NT2/D1 (cell line): ENCODE results near the gene MUC4.
"Not testable (repeated sequence)": the region's sequence is repeated elsewhere in the genome, so short reads cannot be mapped to it uniquely, and the experiment has no call there.

Experiments
- DNase-seq: peaks from one replicate; pipeline ENCODE4 v3.0.0-alpha.2; 2011; ENCODE audit warnings: low read depth, low spot score
- H3K27me3 ChIP-seq: 2 replicates; pipeline ENCODE4 v1.6.0; 2011; ENCODE audit warnings: mild to moderate bottlenecking; ENCODE audit not compliant: insufficient read length, insufficient read depth
- H3K36me3 ChIP-seq: 2 replicates; pipeline ENCODE4 v1.6.1; 2011; ENCODE audit warnings: mild to moderate bottlenecking, low read length, mixed read lengths; ENCODE audit not compliant: insufficient read depth, insufficient read length
- H3K4me1 ChIP-seq: 2 replicates; pipeline ENCODE4 v1.5.1; 2011; ENCODE audit not compliant: insufficient read depth, insufficient read length
- H3K4me3 ChIP-seq: 2 replicates; pipeline ENCODE4 v1.5.1; 2011; ENCODE audit warnings: low read depth; ENCODE audit not compliant: insufficient read length
- H3K9ac ChIP-seq: 2 replicates; pipeline ENCODE4 v1.6.0; 2011; ENCODE audit warnings: low read depth; ENCODE audit not compliant: insufficient read length
- H3K9me3 ChIP-seq: 2 replicates; pipeline ENCODE4 v1.5.1; 2011; ENCODE audit warnings: mild to moderate bottlenecking, low read length; ENCODE audit not compliant: insufficient read depth
- SUZ12 ChIP-seq: IDR thresholded peaks from 2 replicates; pipeline ENCODE4 v1.6.1; 2011; ENCODE audit not compliant: insufficient read length, insufficient read depth; ENCODE audit errors: extremely low read depth
- YY1 ChIP-seq: IDR thresholded peaks from 2 replicates; pipeline ENCODE4 v1.6.1; 2011; ENCODE audit not compliant: insufficient read length, insufficient read depth
- ZNF274 ChIP-seq: IDR thresholded peaks from 2 replicates; pipeline ENCODE4 v1.6.1; 2011; ENCODE audit warnings: mild to moderate bottlenecking, low read depth, low read length

Gene MUC4

GRCh38 chr3:195729476-195730251, 82.1 kb downstream of the MUC4 start:
- TF ChIP-seq ZNF274 (no peak), YY1 (no peak), SUZ12 (no peak)
- Histone ChIP-seq H3K9me3 (no peaks in the 10 kb centered on the region), H3K4me3 (no peak overlapping the region), H3K9ac (no peak overlapping the region), H3K4me1 (peaks cover 3% of the 10 kb centered on the region), H3K27me3 (peaks cover 2% of the 10 kb centered on the region), H3K36me3 (no peaks in the 10 kb centered on the region)
- no peak for DNase-seq

- not testable (repeated sequence) for H3K4me1 ChIP-seq, H3K27me3 ChIP-seq, DNase-seq, H3K9ac ChIP-seq, H3K4me3 ChIP-seq, H3K36me3 ChIP-seq, H3K9me3 ChIP-seq
These were observed 82.9 kb downstream of the MUC4 start for GRCh38 chr3:195728789-195729188.

- Histone ChIP-seq H3K9me3 (no peaks in the 10 kb centered on the region), H3K36me3 (no peaks in the 10 kb centered on the region), H3K9ac (no peak overlapping the region), H3K27me3 (peaks cover 2% of the 10 kb centered on the region), H3K4me3 (no peak overlapping the region), H3K4me1 (no peaks in the 10 kb centered on the region)
- DNase-seq: no peak
- TF ChIP-seq YY1 (no peak), ZNF274 (no peak), SUZ12 (no peak)
These were observed 84.0 kb downstream of the MUC4 start for GRCh38 chr3:195727606-195728195.

GRCh38 chr3:195725916-195726740, 85.6 kb downstream of the MUC4 start:
- H3K9ac ChIP-seq, H3K36me3 ChIP-seq, H3K27me3 ChIP-seq, H3K4me1 ChIP-seq, H3K9me3 ChIP-seq, DNase-seq, H3K4me3 ChIP-seq: not testable (repeated sequence)

- H3K36me3 ChIP-seq, H3K4me1 ChIP-seq, H3K4me3 ChIP-seq, H3K9ac ChIP-seq, H3K9me3 ChIP-seq, DNase-seq, H3K27me3 ChIP-seq: not testable (repeated sequence)
These were observed 87.4 kb downstream of the MUC4 start for GRCh38 chr3:195724363-195724762.

- H3K4me3 ChIP-seq, H3K9ac ChIP-seq, H3K9me3 ChIP-seq, H3K27me3 ChIP-seq, H3K4me1 ChIP-seq, H3K36me3 ChIP-seq, DNase-seq: not testable (repeated sequence)
These were observed 88.8 kb downstream of the MUC4 start for GRCh38 chr3:195722996-195723345.

GRCh38 chr3:195722139-195722995, 89.4 kb downstream of the MUC4 start:
- H3K27me3 ChIP-seq, H3K4me3 ChIP-seq, DNase-seq, H3K4me1 ChIP-seq, H3K9me3 ChIP-seq, H3K36me3 ChIP-seq, H3K9ac ChIP-seq: not testable (repeated sequence)

GRCh38 chr3:195720831-195721506, 90.8 kb downstream of the MUC4 start, which contains the start of gene MUC20:
Gene MUC20, plus strand, starts transcription at chr3:195720978. Its CDS starts 30 bp downstream, at chr3:195721008.
- H3K4me3 ChIP-seq, DNase-seq, H3K27me3 ChIP-seq, H3K36me3 ChIP-seq, H3K9me3 ChIP-seq, H3K9ac ChIP-seq: not testable (repeated sequence)
- H3K4me1 ChIP-seq: peaks cover 13% of the 10 kb centered on the region

GRCh38 chr3:195719514-195720254, 92.0 kb downstream of the MUC4 start:
- H3K27me3 ChIP-seq, H3K4me3 ChIP-seq, H3K9me3 ChIP-seq, H3K9ac ChIP-seq, DNase-seq, H3K36me3 ChIP-seq: not testable (repeated sequence)
- peaks cover 13% of the 10 kb centered on the region for H3K4me1 ChIP-seq
